Neural cell (in vitro differentiated cells): Measurements from ENCODE around the gene GRB7. TPM values are rescaled to one million over a fixed set of nuclear protein-coding genes. Genes with fewer than 3 reads are reported as not detected.

Experiments
- H2AFZ ChIP-seq: fragments of 200-600, 300-800 bp; sonication (generic), shearing (Covaris generic); 2 replicates; pipeline ENCODE4 v1.6.0; 2014; ENCODE audit warnings: low read depth, mild to moderate bottlenecking, antibody characterized with exemption, low read length, moderate library complexity
- H3F3A ChIP-seq: fragments of 200-600 bp; shearing (Covaris generic); 2 replicates; pipeline ENCODE4 v1.6.1; 2016; ENCODE audit warnings: mild to moderate bottlenecking, moderate library complexity, mixed read lengths, antibody characterized with exemption, low read length; ENCODE audit not compliant: insufficient read depth, poor library complexity, severe bottlenecking
- H3K27ac ChIP-seq: fragments of 200-600, 300-800 bp; sonication (generic), shearing (Covaris generic); 2 replicates; pipeline ENCODE4 v1.5.1; 2014; ENCODE audit warnings: mild to moderate bottlenecking, low read length, moderate library complexity
- H3K27me3 ChIP-seq: fragments of 300-800, 200-600 bp; sonication (generic), shearing (Covaris generic); 2 replicates; pipeline ENCODE4 v1.6.0; 2014; ENCODE audit warnings: mild to moderate bottlenecking, low read depth, low read length, moderate library complexity; ENCODE audit not compliant: insufficient read depth
- H3K36me3 ChIP-seq: fragments of 300-800, 200-600 bp; sonication (generic), shearing (Covaris generic); 2 replicates; pipeline ENCODE4 v1.5.1; 2014; ENCODE audit warnings: mild to moderate bottlenecking, antibody characterized with exemption, low read length, moderate library complexity; ENCODE audit not compliant: insufficient read depth
- H3K4me2 ChIP-seq: fragments of 300-800, 200-600 bp; sonication (generic), shearing (Covaris generic); 2 replicates; pipeline ENCODE4 v1.6.0; 2014; ENCODE audit warnings: mild to moderate bottlenecking, low read length
- H3K4me3 ChIP-seq: fragments of 300-800, 200-600 bp; sonication (generic), shearing (Covaris generic); 2 replicates; pipeline ENCODE4 v1.5.1; 2014; ENCODE audit warnings: mild to moderate bottlenecking, low read length, moderate library complexity
- H3K79me2 ChIP-seq: fragments of 200-600 bp; shearing (Covaris generic); replicated peaks from 2 replicates; pipeline ENCODE4 v1.6.0; 2014; ENCODE audit warnings: mild to moderate bottlenecking, low read length, moderate library complexity; ENCODE audit not compliant: insufficient read depth
- H3K9ac ChIP-seq: fragments of 300-800, 200-600 bp; sonication (generic), shearing (Covaris generic); 2 replicates; pipeline ENCODE4 v1.6.1; 2016; ENCODE audit warnings: mild to moderate bottlenecking, low read length, mixed read lengths
- H3K9me2 ChIP-seq: fragments of 200-600 bp; shearing (Covaris generic); 2 replicates; pipeline ENCODE4 v1.6.1; 2016; ENCODE audit warnings: mild to moderate bottlenecking, low read length, mixed read lengths; ENCODE audit not compliant: insufficient read depth
- H3K9me3 ChIP-seq: fragments of 200-600, 300-800 bp; sonication (generic), shearing (Covaris generic); 2 replicates; pipeline ENCODE4 v1.6.1; 2016; ENCODE audit warnings: mild to moderate bottlenecking, mixed run types, low read length, moderate library complexity, mixed read lengths
- H4K20me1 ChIP-seq: fragments of 200-600 bp; shearing (Covaris generic); 2 replicates; pipeline ENCODE4 v1.6.1; 2016; ENCODE audit warnings: mild to moderate bottlenecking, mixed run types; ENCODE audit not compliant: insufficient read depth
- CTCF ChIP-seq: fragments of 450-650 bp; IDR thresholded peaks from 2 replicates; pipeline ENCODE4 v1.5.1; 2014; ENCODE audit warnings: antibody characterized with exemption, mild to moderate bottlenecking, moderate library complexity; ENCODE audit not compliant: poor library complexity, severe bottlenecking
- EP300 ChIP-seq: fragments of 450-650 bp; conservative IDR thresholded peaks from 2 replicates; pipeline ENCODE4 v1.6.1; 2014; ENCODE audit warnings: antibody characterized with exemption, mild to moderate bottlenecking, moderate library complexity; ENCODE audit not compliant: poor library complexity, severe bottlenecking
- EZH2 ChIP-seq: fragments of 200-600, 300-800 bp; shearing (Covaris generic), sonication (generic); IDR thresholded peaks from 2 replicates; pipeline ENCODE4 v1.6.1; 2014; ENCODE audit warnings: antibody characterized with exemption, low read length, borderline replicate concordance, mild to moderate bottlenecking; ENCODE audit not compliant: insufficient read depth, poor library complexity, severe bottlenecking
- MXI1 ChIP-seq: fragments of 450-650 bp; conservative IDR thresholded peaks from 2 replicates; pipeline ENCODE4 v1.6.1; 2014; ENCODE audit warnings: antibody characterized with exemption, mild to moderate bottlenecking; ENCODE audit not compliant: poor library complexity, severe bottlenecking
- POLR2AphosphoS5 ChIP-seq: IDR thresholded peaks from 2 replicates; pipeline ENCODE4 v1.6.1; 2012
- RAD21 ChIP-seq: fragments of 450-650 bp; conservative IDR thresholded peaks from 2 replicates; pipeline ENCODE4 v1.6.1; 2014; ENCODE audit warnings: antibody characterized with exemption, mild to moderate bottlenecking, moderate library complexity
- REST ChIP-seq: IDR thresholded peaks from 2 replicates; pipeline ENCODE4 v1.6.1; 2012; ENCODE audit warnings: borderline replicate concordance
- SMC3 ChIP-seq: fragments of 450-650 bp; conservative IDR thresholded peaks from 2 replicates; pipeline ENCODE4 v1.6.1; 2014; ENCODE audit warnings: antibody characterized with exemption, mild to moderate bottlenecking, moderate library complexity; ENCODE audit not compliant: poor library complexity
- TAF1 ChIP-seq: IDR thresholded peaks from 2 replicates; pipeline ENCODE4 v1.6.1; 2012; ENCODE audit warnings: low read depth
- polyA plus RNA-seq: library from polyadenylated mRNA; depleted of rRNA; stranded (reverse); fragments of >200 nt; gene quantifications from 2 replicates; pipeline ENCODE4 v1.2.3, GENCODE V29; 2014

The GRB7 gene
- polyA plus RNA-seq, 1 donor from 2014 or later = not detected

- H3F3A ChIP-seq = no peaks in the 10 kb centered on the region
- no peaks in the 10 kb centered on the region for H3K9me2 ChIP-seq
- H3K9ac ChIP-seq = no peak overlapping the region
- H2AFZ ChIP-seq = no peak overlapping the region
- no peaks in the 10 kb centered on the region for H4K20me1 ChIP-seq
- H3K36me3 ChIP-seq = no peaks in the 10 kb centered on the region
- H3K27ac ChIP-seq = no peak overlapping the region
- no peaks in the 10 kb centered on the region for H3K9me3 ChIP-seq
- no peak overlapping the region for H3K4me2 ChIP-seq
- no peak for TF ChIP-seq REST
- no peak for TF ChIP-seq EZH2
- no peak for TF ChIP-seq SMC3
- no peak for TF ChIP-seq MXI1
- no peak for TF ChIP-seq EP300
- no peak for TF ChIP-seq RAD21
- TF ChIP-seq CTCF = no peak
- TF ChIP-seq TAF1 = no peak
- TF ChIP-seq POLR2AphosphoS5 = no peak
- H3K79me2 ChIP-seq = no peaks in the 10 kb centered on the region
- H3K4me3 ChIP-seq = no peak overlapping the region
- H3K27me3 ChIP-seq = peaks cover 55% of the 10 kb centered on the region
These were observed 1.2 kb upstream of the GRB7 start for GRCh38 chr17:39736319-39737165.

GRCh38 chr17:39737206-39737759, 455 bp upstream of the GRB7 start:
- H3F3A ChIP-seq = no peaks in the 10 kb centered on the region
- H3K27ac ChIP-seq = no peak overlapping the region
- no peak overlapping the region for H3K9ac ChIP-seq
- no peaks in the 10 kb centered on the region for H3K79me2 ChIP-seq
- H3K4me3 ChIP-seq = no peak overlapping the region
- H3K27me3 ChIP-seq = peaks cover 55% of the 10 kb centered on the region
- no peaks in the 10 kb centered on the region for H3K9me2 ChIP-seq
- no peak for TF ChIP-seq TAF1
- TF ChIP-seq EP300 = no peak
- TF ChIP-seq MXI1 = no peak
- TF ChIP-seq SMC3 = no peak
- no peak for TF ChIP-seq CTCF
- TF ChIP-seq REST = no peak
- no peak for TF ChIP-seq RAD21
- TF ChIP-seq EZH2 = no peak
- no peak for TF ChIP-seq POLR2AphosphoS5
- no peaks in the 10 kb centered on the region for H4K20me1 ChIP-seq
- no peaks in the 10 kb centered on the region for H3K36me3 ChIP-seq
- no peaks in the 10 kb centered on the region for H3K9me3 ChIP-seq
- no peak overlapping the region for H3K4me2 ChIP-seq
- H2AFZ ChIP-seq = no peak overlapping the region
